Fibroblast of pulmonary artery (primary cell): ENCODE measurements around the gene MGLL.

Experiments
- DNase-seq: peaks from one replicate; pipeline ENCODE4 v3.0.0-alpha.2; 2010; ENCODE audit warnings: low read depth
- H3K4me3 ChIP-seq: replicated peaks from 2 replicates; pipeline ENCODE4 v1.5.1; 2011; ENCODE audit warnings: low read depth, mild to moderate bottlenecking, control low read depth, low read length, moderate library complexity
- TF ChIP-seq, protein P1 (sequence below): IDR thresholded peaks from 2 replicates; pipeline ENCODE4 v1.5.1; 2011; ENCODE audit warnings: mild to moderate bottlenecking, control low read depth, low read length, inconsistent platforms; ENCODE audit errors: missing control alignments

MGLL gene

GRCh38 chr3:127753898-127754410 is 68.4 kb downstream of the MGLL start:
- no peak for DNase-seq
- TF ChIP-seq, protein P1, sequence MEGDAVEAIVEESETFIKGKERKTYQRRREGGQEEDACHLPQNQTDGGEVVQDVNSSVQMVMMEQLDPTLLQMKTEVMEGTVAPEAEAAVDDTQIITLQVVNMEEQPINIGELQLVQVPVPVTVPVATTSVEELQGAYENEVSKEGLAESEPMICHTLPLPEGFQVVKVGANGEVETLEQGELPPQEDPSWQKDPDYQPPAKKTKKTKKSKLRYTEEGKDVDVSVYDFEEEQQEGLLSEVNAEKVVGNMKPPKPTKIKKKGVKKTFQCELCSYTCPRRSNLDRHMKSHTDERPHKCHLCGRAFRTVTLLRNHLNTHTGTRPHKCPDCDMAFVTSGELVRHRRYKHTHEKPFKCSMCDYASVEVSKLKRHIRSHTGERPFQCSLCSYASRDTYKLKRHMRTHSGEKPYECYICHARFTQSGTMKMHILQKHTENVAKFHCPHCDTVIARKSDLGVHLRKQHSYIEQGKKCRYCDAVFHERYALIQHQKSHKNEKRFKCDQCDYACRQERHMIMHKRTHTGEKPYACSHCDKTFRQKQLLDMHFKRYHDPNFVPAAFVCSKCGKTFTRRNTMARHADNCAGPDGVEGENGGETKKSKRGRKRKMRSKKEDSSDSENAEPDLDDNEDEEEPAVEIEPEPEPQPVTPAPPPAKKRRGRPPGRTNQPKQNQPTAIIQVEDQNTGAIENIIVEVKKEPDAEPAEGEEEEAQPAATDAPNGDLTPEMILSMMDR = no peak
- no peak overlapping the region for H3K4me3 ChIP-seq

DNA sequence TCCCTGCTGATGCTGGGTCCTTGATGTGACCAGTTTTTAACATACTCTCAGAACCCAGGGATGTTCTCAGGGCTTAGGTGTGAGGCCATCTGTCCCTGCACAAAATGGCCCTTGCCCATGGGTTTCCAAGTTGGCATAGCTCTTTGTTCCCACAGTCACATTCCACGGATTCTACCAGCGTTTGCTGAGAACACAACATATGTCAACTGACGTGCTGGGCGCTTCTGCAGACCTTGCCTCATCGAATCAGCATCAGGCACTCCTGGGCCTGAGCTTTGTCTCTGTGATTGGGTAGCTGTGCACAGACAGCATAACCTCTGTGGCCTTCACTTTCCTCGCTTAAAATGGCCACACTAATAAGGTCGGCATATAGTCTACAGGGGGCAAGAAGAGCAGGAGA is 69.0 kb downstream of the MGLL start:
- no peak overlapping the region for H3K4me3 ChIP-seq
- TF ChIP-seq, protein P1 = no peak
- no peak for DNase-seq

DNA sequence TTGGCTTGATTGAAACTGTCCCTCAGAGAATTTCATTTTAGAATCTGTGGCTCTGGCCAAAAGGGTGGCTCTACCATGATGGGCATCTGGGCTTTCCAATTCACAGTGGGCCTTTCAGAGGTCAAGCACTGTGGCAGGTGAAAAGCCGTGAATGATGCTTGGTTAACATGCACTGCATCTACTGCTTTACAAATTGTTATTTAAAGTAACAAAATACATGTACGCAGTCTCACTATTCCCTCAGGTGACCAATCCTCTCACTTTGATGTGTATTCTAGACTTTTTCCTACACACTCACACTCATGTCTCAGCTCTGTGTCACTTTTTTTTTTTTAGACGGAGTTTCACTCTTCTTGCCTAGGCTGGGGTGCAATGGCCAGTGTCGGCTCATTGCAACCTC is 70.5 kb downstream of the MGLL start:
- TF ChIP-seq, protein P1 = no peak
- DNase-seq = no peak
- H3K4me3 ChIP-seq = no peak overlapping the region

DNA sequence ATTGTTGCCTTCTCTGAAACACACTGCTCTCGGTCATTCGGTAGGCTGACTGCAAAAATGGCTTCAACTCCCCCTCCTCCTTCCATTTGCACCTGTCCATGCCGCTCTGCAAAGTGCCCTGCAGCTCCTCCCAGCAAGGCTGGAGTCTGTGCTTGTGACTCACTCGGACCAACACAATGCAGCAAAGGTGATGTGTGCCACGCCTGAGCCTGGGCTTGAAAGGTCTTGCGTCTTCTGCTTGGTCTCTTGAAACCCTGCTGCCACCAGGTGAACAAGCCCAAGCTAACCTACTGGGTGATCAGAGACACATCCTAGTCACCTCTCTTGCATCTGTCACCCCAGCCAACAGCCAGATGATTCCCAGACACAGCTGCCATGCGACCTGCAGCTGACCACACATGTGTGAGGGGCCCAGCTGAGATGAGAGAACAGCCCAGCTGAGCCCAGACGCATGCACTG is 71.1 kb downstream of the MGLL start:
- DNase-seq = no peak
- TF ChIP-seq, protein P1 = no peak
- no peak overlapping the region for H3K4me3 ChIP-seq

GRCh38 chr3:127750226-127751031 is 71.9 kb downstream of the MGLL start:
- no peak overlapping the region for H3K4me3 ChIP-seq
- peak; percentile 72 for DNase-seq
- TF ChIP-seq, protein P1 = no peak

GRCh38 chr3:127749787-127750225 is 72.5 kb downstream of the MGLL start:
- no peak for DNase-seq
- TF ChIP-seq, protein P1 = no peak

More at GRCh38 chr3:127749787-127750225, 72.5 kb downstream of the MGLL start:
- H3K4me3 ChIP-seq = no peak overlapping the region
